Esophagus muscularis mucosa (tissue), 4 donors: ENCODE results near the gene MALAT1. TPM values are rescaled to one million over a fixed set of nuclear protein-coding genes. Genes with fewer than 3 reads are reported as not detected.
A peak's percentile ranks its signal among the peaks of the same experiment; 100 is the strongest.

Experiments used
- DNase-seq: peaks from one replicate; pipeline ENCODE4 v3.0.0-alpha.2; 2017; ENCODE audit errors: extremely low spot score
- H3K27ac ChIP-seq, 4 donors: fragments of 200-600 bp; sonication (generic); replicated peaks in 1 of 4; 1 replicate in 3 of 4; 2 replicates in 1 of 4; pipeline ENCODE4 v1.5.1; 2016 to 2019; ENCODE audit warnings: mild to moderate bottlenecking in 1 of 4
- H3K27me3 ChIP-seq, 4 donors: fragments of 200-600 bp; sonication (generic); one replicate each; pipeline versions ENCODE4 v1.5.1 to v1.6.0; 2016 to 2019
- H3K36me3 ChIP-seq, 4 donors: fragments of 200-600 bp; sonication (generic); one replicate each; pipeline ENCODE4 v1.5.1; 2016 to 2019
- H3K4me1 ChIP-seq, 4 donors: fragments of 200-600 bp; sonication (generic); one replicate each; pipeline ENCODE4 v1.5.1; 2016 to 2019
- H3K4me3 ChIP-seq, 4 donors: fragments of 200-600 bp; sonication (generic); 1 replicate in 2 of 4; 2 replicates in 2 of 4; pipeline ENCODE4 v1.5.1; 2016 to 2019; ENCODE audit warnings: mild to moderate bottlenecking in 4 of 4, moderate library complexity in 1 of 4
- H3K9me3 ChIP-seq, 4 donors: fragments of 200-600 bp; sonication (generic); 1 replicate in 3 of 4; 2 replicates in 1 of 4; pipeline ENCODE4 v1.5.1; 2016 to 2019
- CTCF ChIP-seq, 3 experiments: fragments of 200-600 bp in 2 of 3; fragments of 450-650 bp in 1 of 3; sonication (generic) in 2 of 3; IDR thresholded peaks; one replicate each; pipeline ENCODE4 v1.5.1; 2017 to 2019; ENCODE audit warnings: antibody characterized with exemption in 3 of 3, mild to moderate bottlenecking in 2 of 3, moderate library complexity in 1 of 3
- EP300 ChIP-seq: sonication (generic); formaldehyde crosslinking; IDR thresholded peaks from one replicate; pipeline ENCODE4 v1.6.1; 2017; ENCODE audit warnings: antibody characterized with exemption
- POLR2A ChIP-seq: fragments of 450-650 bp; IDR thresholded peaks from one replicate; pipeline ENCODE4 v1.6.1; 2017; ENCODE audit warnings: antibody characterized with exemption, moderate library complexity, mild to moderate bottlenecking, low read depth
- POLR2AphosphoS5 ChIP-seq, 2 donors: sonication (generic); formaldehyde crosslinking; IDR thresholded peaks; one replicate each; pipeline ENCODE4 v1.6.1; 2017; ENCODE audit warnings: antibody characterized with exemption in 2 of 2
- WGBS: methylation state at CpG from one replicate; pipeline ENCODE4 v1.1.5; 2018; 5-methylcytosine and 5-hydroxymethylcytosine counted together
- intact Hi-C: fragments of 100-400 bp; cut with DNase I; formaldehyde crosslinking; loops from one replicate; pipeline ENCODE4 v1.15.1; 2023
- total RNA-seq, 4 donors: library from RNA; depleted of rRNA; stranded (reverse); fragments of >200 nt; gene quantifications; one replicate each; pipeline versions ENCODE4 v1.1.0 to v1.2.1, GENCODE V29; 2016

Gene MALAT1
- total RNA-seq, 4 donors from 2014 or later: 2,724 to 15,405 (median 5,373) TPM

GRCh38 chr11:65537296-65537597 is 38.4 kb downstream of the MALAT1 start:
- H3K9me3 ChIP-seq: no peaks in the 10 kb centered on the region
- no peak overlapping the region for H3K4me3 ChIP-seq
- H3K4me1 ChIP-seq: peaks cover 23 to 36% (median 32%) of the 10 kb centered on the region in 4 donors
- TF ChIP-seq POLR2A (no peak), POLR2AphosphoS5 (IDR thresholded peaks at IDR 0.05) (no peak), CTCF (IDR thresholded peaks at IDR 0.05) (no peak), EP300 (no peak)
- intact Hi-C loops: no loop called here
- 59% methylated on average over 2 of the region's 2 CpGs for WGBS
- H3K27me3 ChIP-seq: no peaks in the 10 kb centered on the region
- peak overlapping the region in 1 of 4 donors; percentile 44 for H3K27ac ChIP-seq
- peaks cover 31 to 74% (median 71%) of the 10 kb centered on the region in 4 donors for H3K36me3 ChIP-seq
- no peak for DNase-seq

- Histone ChIP-seq H3K4me1 (peaks cover 23 to 36% (median 32%) of the 10 kb centered on the region in 4 donors), H3K27me3 (no peaks in the 10 kb centered on the region), H3K36me3 (peaks cover 26 to 72% (median 68%) of the 10 kb centered on the region in 4 donors), H3K4me3 (no peak overlapping the region), H3K9me3 (no peaks in the 10 kb centered on the region), H3K27ac (peak overlapping the region in 1 of 4 donors; percentile 12)
- no peak for TF ChIP-seq EP300
- TF ChIP-seq POLR2A: no peak
- TF ChIP-seq CTCF (IDR thresholded peaks at IDR 0.05): no peak
- TF ChIP-seq POLR2AphosphoS5 (IDR thresholded peaks at IDR 0.05): no peak
- DNase-seq: no peak
- WGBS: 78% methylated on average over 11 of the region's 18 CpGs
- intact Hi-C loops: no loop called here
Observed at GRCh38 chr11:65537620-65538231, 38.9 kb downstream of the MALAT1 start.

- TF ChIP-seq POLR2AphosphoS5 (IDR thresholded peaks at IDR 0.05): peak in 1 of 2 donors; percentile 19
- no peak for TF ChIP-seq EP300
- WGBS: 86% methylated on average over 27 of the region's 43 CpGs
- H3K4me1 ChIP-seq: peaks cover 23 to 36% (median 32%) of the 10 kb centered on the region in 4 donors
Observed at GRCh38 chr11:65538232-65538914, 39.5 kb downstream of the MALAT1 start.

GRCh38 chr11:65538915-65539743 is 40.3 kb downstream of the MALAT1 start:
- TF ChIP-seq POLR2AphosphoS5 (IDR thresholded peaks at IDR 0.05) (peak in 1 of 2 donors; percentile 1), CTCF (IDR thresholded peaks at IDR 0.05) (no peak), POLR2A (no peak), EP300 (no peak)
- peaks cover 23 to 36% (median 32%) of the 10 kb centered on the region in 4 donors for H3K4me1 ChIP-seq
- H3K9me3 ChIP-seq: no peaks in the 10 kb centered on the region
- intact Hi-C loops: no loop called here
- peak overlapping the region; percentile 86 to 94 (median 88) for H3K27ac ChIP-seq
- WGBS: 85% methylated on average over 49 of the region's 92 CpGs
- peaks cover 17 to 72% (median 61%) of the 10 kb centered on the region in 4 donors for H3K36me3 ChIP-seq
- DNase-seq: no peak
- H3K4me3 ChIP-seq: peak overlapping the region; percentile 56 to 73 (median 58)
- H3K27me3 ChIP-seq: no peaks in the 10 kb centered on the region

More at GRCh38 chr11:65538232-65538914, 39.5 kb downstream of the MALAT1 start:
- Histone ChIP-seq H3K4me3 (no peak overlapping the region), H3K27ac (peak overlapping the region in 1 of 4 donors; percentile 94), H3K9me3 (no peaks in the 10 kb centered on the region), H3K36me3 (peaks cover 19 to 72% (median 66%) of the 10 kb centered on the region in 4 donors), H3K27me3 (no peaks in the 10 kb centered on the region)
- no peak for DNase-seq
- intact Hi-C loops: no loop called here
